Ishikawa (cell line): ENCODE results near the gene EPHA6.

Source experiments
- CEBPB ChIP-seq: IDR thresholded peaks from 2 replicates; pipeline ENCODE4 v1.6.1; 2012
- TAF1 ChIP-seq: IDR thresholded peaks from 2 replicates; pipeline ENCODE4 v1.6.1; 2012; ENCODE audit warnings: low read depth, mild to moderate bottlenecking

DNA sequence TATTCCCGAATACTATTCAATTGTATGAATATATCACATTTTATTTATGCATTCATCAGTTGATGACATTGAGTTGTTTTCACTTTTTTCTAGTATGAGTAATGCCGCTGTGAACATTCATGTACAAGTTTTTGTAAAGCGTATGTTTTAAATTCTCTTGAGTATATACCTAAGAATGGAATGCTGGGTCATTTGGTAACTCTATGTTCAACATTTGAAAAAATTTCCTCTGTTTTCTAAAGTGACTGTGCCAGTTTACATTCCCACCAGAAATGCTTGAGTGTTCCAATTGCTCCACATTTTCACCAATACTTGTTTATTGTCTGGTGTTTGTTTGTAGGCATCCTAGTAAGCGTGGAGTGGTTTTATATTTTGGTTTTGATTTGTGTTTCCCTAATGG lies 144.5 kb downstream of the EPHA6 start:
- TF ChIP-seq TAF1 (no peak), CEBPB (no peak)
